Karpas-422 (cell line): ENCODE data around the gene MED13. TPM values are rescaled to one million over a fixed set of nuclear protein-coding genes. Genes with fewer than 3 reads are reported as not detected.
"Not testable (repeated sequence)": the region's sequence is repeated elsewhere in the genome, so short reads cannot be mapped to it uniquely, and the experiment has no call there.

Experiments used
- DNase-seq: peaks from one replicate; pipeline ENCODE4 v3.0.0-alpha.2; 2015
- H2AFZ ChIP-seq: fragments of 200-600 bp; sonication (generic); 2 replicates; pipeline ENCODE4 v1.6.1; 2014; ENCODE audit warnings: antibody characterized with exemption, low read length, mixed read lengths
- H3K27ac ChIP-seq: fragments of 200-600 bp; sonication (generic); 2 replicates; pipeline ENCODE4 v1.5.1; 2014; ENCODE audit warnings: mild to moderate bottlenecking, low read length, moderate library complexity
- H3K27me3 ChIP-seq: fragments of 200-600 bp; sonication (generic); 2 replicates; pipeline ENCODE4 v1.6.1; 2014; ENCODE audit warnings: low read length, mixed read lengths
- H3K36me3 ChIP-seq: fragments of 200-600 bp; sonication (generic); 2 replicates; pipeline ENCODE4 v1.6.1; 2014; ENCODE audit warnings: low read length, mixed read lengths; ENCODE audit not compliant: insufficient read depth
- H3K4me1 ChIP-seq: fragments of 200-600 bp; sonication (generic); 2 replicates; pipeline ENCODE4 v1.6.1; 2014; ENCODE audit warnings: mild to moderate bottlenecking, low read length, mixed read lengths
- H3K4me2 ChIP-seq: fragments of 200-600 bp; sonication (generic); 2 replicates; pipeline ENCODE4 v1.6.1; 2014; ENCODE audit warnings: low read length, low read depth, mild to moderate bottlenecking; ENCODE audit not compliant: poor library complexity, severe bottlenecking
- H3K4me3 ChIP-seq: fragments of 200-600 bp; sonication (generic); 2 replicates; pipeline ENCODE4 v1.5.1; 2014; ENCODE audit warnings: mild to moderate bottlenecking, antibody characterized with exemption, low read length, mixed read lengths
- H3K79me2 ChIP-seq: fragments of 200-600 bp; sonication (generic); 2 replicates; pipeline ENCODE4 v1.6.1; 2014; ENCODE audit warnings: mild to moderate bottlenecking, low read length, mixed read lengths
- H3K9ac ChIP-seq: fragments of 200-600 bp; sonication (generic); 2 replicates; pipeline ENCODE4 v1.6.0; 2014; ENCODE audit warnings: low read length
- H3K9me2 ChIP-seq: fragments of 200-600 bp; sonication (generic), shearing (Covaris generic); replicated peaks from 2 replicates; pipeline ENCODE4 v1.6.0; 2014; ENCODE audit warnings: mild to moderate bottlenecking, low read length, moderate library complexity; ENCODE audit not compliant: insufficient read depth
- H3K9me3 ChIP-seq: fragments of 300-700, 200-600 bp; sonication (generic); 2 replicates; pipeline ENCODE4 v1.6.1; 2014; ENCODE audit warnings: low read length, mixed read lengths
- H4K20me1 ChIP-seq: fragments of 200-600 bp; sonication (generic); 2 replicates; pipeline ENCODE4 v1.6.1; 2014; ENCODE audit warnings: mild to moderate bottlenecking, antibody characterized with exemption, low read length, low read depth; ENCODE audit not compliant: insufficient read depth
- total RNA-seq: library from RNA; depleted of rRNA; stranded (reverse); fragments of >200 nt; shearing (Covaris generic); gene quantifications from 2 replicates; pipeline ENCODE4 v1.2.3, GENCODE V29; 2014; ENCODE audit warnings: low replicate concordance; rRNA removed

MED13 gene
- total RNA-seq, 1 experiment from 2014 or later = 90.3 TPM

- Histone ChIP-seq H3K9me2 (no peaks in the 10 kb centered on the region), H3K9me3 (no peaks in the 10 kb centered on the region), H3K27me3 (no peaks in the 10 kb centered on the region), H3K4me1 (no peaks in the 10 kb centered on the region), H3K4me3 (no peak overlapping the region), H3K9ac (no peak overlapping the region), H3K27ac (no peak overlapping the region), H3K79me2 (0 out of 2 replicates have a peak, but pooled peaks cover 5% of the 10 kb centered on the region), H3K36me3 (peaks cover 49% of the 10 kb centered on the region), H4K20me1 (no peaks in the 10 kb centered on the region), H3K4me2 (no peak overlapping the region), H2AFZ (no peak overlapping the region)
- no peak for DNase-seq
Observed at GRCh38 chr17:61903251-61903650, 161.8 kb downstream of the MED13 start.

GRCh38 chr17:61897548-61898180 is 167.4 kb downstream of the MED13 start:
- 0 out of 2 replicates have a peak, but pooled peaks cover 6% of the 10 kb centered on the region for H3K79me2 ChIP-seq
- H3K27ac ChIP-seq = no peak overlapping the region
- no peaks in the 10 kb centered on the region for H3K27me3 ChIP-seq
- H3K4me1 ChIP-seq = no peaks in the 10 kb centered on the region
- no peaks in the 10 kb centered on the region for H3K9me3 ChIP-seq
- no peaks in the 10 kb centered on the region for H3K9me2 ChIP-seq
- no peak for DNase-seq
- no peak overlapping the region for H3K4me2 ChIP-seq
- H2AFZ ChIP-seq = no peak overlapping the region
- peaks cover 40% of the 10 kb centered on the region; the same call in 1 of the 2 replicates for H3K36me3 ChIP-seq
- no peak overlapping the region for H3K4me3 ChIP-seq
- no peaks in the 10 kb centered on the region for H4K20me1 ChIP-seq
- H3K9ac ChIP-seq = no peak overlapping the region

GRCh38 chr17:61895391-61895790 is 169.7 kb downstream of the MED13 start:
- Histone ChIP-seq H3K4me1 (no peaks in the 10 kb centered on the region), H3K4me3 (no peak overlapping the region), H4K20me1 (no peaks in the 10 kb centered on the region), H3K27me3 (no peaks in the 10 kb centered on the region), H2AFZ (no peak overlapping the region), H3K27ac (no peak overlapping the region), H3K79me2 (0 out of 2 replicates have a peak, but pooled peaks cover 6% of the 10 kb centered on the region), H3K9me3 (no peaks in the 10 kb centered on the region), H3K36me3 (peaks cover 37% of the 10 kb centered on the region; the same call in 1 of the 2 replicates), H3K4me2 (no peak overlapping the region), H3K9ac (no peak overlapping the region), H3K9me2 (no peaks in the 10 kb centered on the region)
- no peak for DNase-seq

- not testable (repeated sequence) for H3K4me3 ChIP-seq, H3K4me1 ChIP-seq, DNase-seq, H4K20me1 ChIP-seq, H3K27ac ChIP-seq, H3K4me2 ChIP-seq, H3K27me3 ChIP-seq, H3K79me2 ChIP-seq, H2AFZ ChIP-seq, H3K9me2 ChIP-seq, H3K9ac ChIP-seq, H3K9me3 ChIP-seq
- H3K36me3 ChIP-seq = peaks cover 34% of the 10 kb centered on the region; the same call in 1 of the 2 replicates
Observed at GRCh38 chr17:61894310-61894709, 170.8 kb downstream of the MED13 start.

Other genes starting within 250 kb of the MED13 start
- gene BRIP1, start 201.8 kb downstream of the MED13 start, total RNA-seq = 8.5 and 12.6 TPM in 2 replicates
- 18.7 and 34.7 TPM in 2 replicates for gene INTS2, start 137.3 kb downstream of the MED13 start, total RNA-seq